GM10266 (cell line): ENCODE measurements around the gene TAF3.
"Not testable (repeated sequence)": the region's sequence is repeated elsewhere in the genome, so short reads cannot be mapped to it uniquely, and the experiment has no call there.

ENCODE experiments used
- DNase-seq: peaks from one replicate; pipeline ENCODE4 v3.0.0; 2012; ENCODE audit errors: extremely low spot score
- CTCF ChIP-seq: IDR thresholded peaks from 2 replicates; pipeline ENCODE4 v1.5.1; 2012; ENCODE audit warnings: mild to moderate bottlenecking, low read depth; ENCODE audit not compliant: control insufficient read depth, insufficient read depth; ENCODE audit errors: missing control alignments

The TAF3 gene

GRCh38 chr10:7797582-7797981, 20.7 kb upstream of the TAF3 start:
- no peak for DNase-seq

GRCh38 chr10:7802606-7803005, 15.7 kb upstream of the TAF3 start:
- TF ChIP-seq CTCF = no peak
- DNase-seq = no peak

More at GRCh38 chr10:7797582-7797981, 20.7 kb upstream of the TAF3 start:
- no peak for TF ChIP-seq CTCF

GRCh38 chr10:7804216-7804615, 14.1 kb upstream of the TAF3 start:
- no peak for DNase-seq
- TF ChIP-seq CTCF = no peak

GRCh38 chr10:7804741-7805140, 13.6 kb upstream of the TAF3 start:
- no peak for TF ChIP-seq CTCF
- no peak for DNase-seq

- no peak for DNase-seq
- no peak for TF ChIP-seq CTCF
These were observed 9.5 kb upstream of the TAF3 start for GRCh38 chr10:7808686-7809267.

GRCh38 chr10:7810443-7810842, 7.9 kb upstream of the TAF3 start:
- TF ChIP-seq CTCF = no peak
- DNase-seq = no peak

- DNase-seq = no peak
- TF ChIP-seq CTCF = no peak
These were observed 7.3 kb upstream of the TAF3 start for GRCh38 chr10:7811000-7811399.

GRCh38 chr10:7811743-7812142, 6.6 kb upstream of the TAF3 start:
- DNase-seq = not testable (repeated sequence)
